HEK293 (cell line): ENCODE results near the gene PHACTR2.

Experiments used
- CTCF ChIA-PET: fragments of 350-600 bp; formaldehyde crosslinking; extraction: SDS; loops from one replicate; lab custom pipeline; 2021; ENCODE audit warnings: antibody characterized with exemption; lab: Yijun Ruan, JAX
- POLR2A ChIA-PET: fragments of 300-600 bp; formaldehyde crosslinking; extraction: SDS; loops from one replicate; lab custom pipeline; 2020; ENCODE audit warnings: antibody characterized with exemption, inconsistent platforms; lab: Yijun Ruan, JAX
- H3K27ac ChIP-seq: fragments of 200-500 bp; sonication (Bioruptor generic); 2 replicates; pipeline ENCODE4 v1.5.1; 2014; ENCODE audit warnings: low read depth, low read length, control low read depth, inconsistent platforms; ENCODE audit errors: extremely low read depth
- H3K36me3 ChIP-seq, 2 experiments: fragments of 200-500 bp in 1 of 2; sonication (Bioruptor generic) in 1 of 2; 1 replicate in 1 of 2; 2 replicates in 1 of 2; pipeline ENCODE4 v1.5.1; 2014 to 2017; ENCODE audit warnings: inconsistent platforms in 2 of 2, low read length in 2 of 2; ENCODE audit not compliant: control insufficient read depth in 2 of 2, insufficient read depth in 1 of 2
- H3K4me1 ChIP-seq: fragments of 200-500 bp; sonication (Bioruptor generic); 2 replicates; pipeline ENCODE4 v1.5.1; 2014; ENCODE audit warnings: mild to moderate bottlenecking, low read length, inconsistent platforms; ENCODE audit not compliant: control insufficient read depth, insufficient read depth
- H3K4me3 ChIP-seq: 2 replicates; pipeline ENCODE4 v1.5.1; 2011; ENCODE audit warnings: low read depth, mild to moderate bottlenecking, control low read depth, low read length, moderate library complexity
- H3K9me3 ChIP-seq: fragments of 200-500 bp; sonication (Bioruptor generic); 2 replicates; pipeline ENCODE4 v1.5.1; 2014; ENCODE audit warnings: low read depth, low read length, inconsistent platforms; ENCODE audit not compliant: control insufficient read depth, insufficient read depth
- EGR2 ChIP-seq: fragments of 450-650 bp; formaldehyde crosslinking; IDR thresholded peaks from 2 replicates; pipeline ENCODE4 v1.5.1; 2016; ENCODE audit warnings: low read depth, missing biosample characterization, missing genetic modification characterization
- HOXC10 ChIP-seq: sonication (generic); formaldehyde crosslinking; IDR thresholded peaks from 2 replicates; pipeline ENCODE4 v1.8.1; 2023; ENCODE audit warnings: mild to moderate bottlenecking, missing genetic modification reagents
- MEIS1 ChIP-seq: sonication (generic); formaldehyde crosslinking; IDR thresholded peaks from 2 replicates; pipeline ENCODE4 v1.8.1; 2022; ENCODE audit warnings: missing genetic modification reagents, mild to moderate bottlenecking, borderline replicate concordance
- PRDM1 ChIP-seq: fragments of 450-650 bp; formaldehyde crosslinking; IDR thresholded peaks from 2 replicates; pipeline ENCODE4; 2016; ENCODE audit warnings: missing biosample characterization, missing genetic modification characterization
- SP7 ChIP-seq: fragments of 450-650 bp; formaldehyde crosslinking; IDR thresholded peaks from 2 replicates; pipeline ENCODE4 v1.5.1; 2016; ENCODE audit warnings: missing biosample characterization, missing genetic modification characterization
- ZBTB48 ChIP-seq: fragments of 450-650 bp; formaldehyde crosslinking; IDR thresholded peaks from 2 replicates; pipeline ENCODE4 v1.5.1; 2016; ENCODE audit warnings: missing biosample characterization, missing genetic modification characterization
- ZEB2 ChIP-seq: fragments of 450-650 bp; formaldehyde crosslinking; IDR thresholded peaks from 2 replicates; pipeline ENCODE4 v1.5.1; 2016; ENCODE audit warnings: missing biosample characterization, missing genetic modification characterization
- ZNF214 ChIP-seq: fragments of 450-650 bp; formaldehyde crosslinking; IDR thresholded peaks from 2 replicates; pipeline ENCODE4 v1.5.1; 2017; ENCODE audit warnings: missing biosample characterization, mild to moderate bottlenecking, missing genetic modification characterization, borderline replicate concordance
- ZNF391 ChIP-seq: fragments of 450-650 bp; formaldehyde crosslinking; IDR thresholded peaks from 2 replicates; pipeline ENCODE4 v1.5.1; 2016; ENCODE audit warnings: low read depth, missing biosample characterization, missing genetic modification characterization, borderline replicate concordance
- ZNF513 ChIP-seq: fragments of 450-650 bp; IDR thresholded peaks from 2 replicates; pipeline ENCODE4 v1.5.1; 2018; ENCODE audit warnings: missing biosample characterization, missing genetic modification characterization
- ZNF514 ChIP-seq: fragments of 450-650 bp; formaldehyde crosslinking; IDR thresholded peaks from 2 replicates; pipeline ENCODE4 v1.5.1; 2016; ENCODE audit warnings: missing biosample characterization, missing genetic modification characterization
- ZNF624 ChIP-seq: fragments of 450-650 bp; formaldehyde crosslinking; IDR thresholded peaks from 2 replicates; pipeline ENCODE4 v1.5.1; 2017; ENCODE audit warnings: missing biosample characterization, missing genetic modification characterization
- ZNF626 ChIP-seq: fragments of 450-650 bp; sonication (Bioruptor Pico); formaldehyde crosslinking; IDR thresholded peaks from 2 replicates; pipeline ENCODE4 v1.5.1; 2018; ENCODE audit warnings: missing biosample characterization, missing genetic modification characterization, inconsistent platforms
- ZNF701 ChIP-seq: fragments of 450-650 bp; formaldehyde crosslinking; IDR thresholded peaks from 2 replicates; pipeline ENCODE4 v1.5.1; 2016; ENCODE audit warnings: missing biosample characterization, missing genetic modification characterization
- ZNF791 ChIP-seq: fragments of 450-650 bp; formaldehyde crosslinking; IDR thresholded peaks from 2 replicates; pipeline ENCODE4 v1.5.1; 2016; ENCODE audit warnings: missing biosample characterization, missing genetic modification characterization
- ZNF837 ChIP-seq: fragments of 450-650 bp; formaldehyde crosslinking; IDR thresholded peaks from 2 replicates; pipeline ENCODE4 v1.5.1; 2016; ENCODE audit warnings: missing biosample characterization, missing genetic modification characterization
- ZSCAN16 ChIP-seq: fragments of 450-650 bp; formaldehyde crosslinking; IDR thresholded peaks from 2 replicates; pipeline ENCODE4 v1.5.1; 2016; ENCODE audit warnings: missing biosample characterization, missing genetic modification characterization
- TF ChIP-seq, protein P1 (sequence below): fragments of 450-650 bp; formaldehyde crosslinking; IDR thresholded peaks from 2 replicates; pipeline ENCODE4 v1.5.1; 2016; ENCODE audit warnings: missing biosample characterization, missing genetic modification characterization
- TF ChIP-seq, protein P2 (sequence below): fragments of 450-650 bp; formaldehyde crosslinking; IDR thresholded peaks from 2 replicates; pipeline ENCODE4 v1.5.1; 2017; ENCODE audit warnings: missing biosample characterization, missing genetic modification characterization
- TF ChIP-seq, protein P3 (sequence below): fragments of 450-650 bp; formaldehyde crosslinking; optimal IDR thresholded peaks from 2 replicates; pipeline ENCODE3; 2016; ENCODE audit warnings: missing biosample characterization, mild to moderate bottlenecking, missing genetic modification characterization

The PHACTR2 gene

DNA sequence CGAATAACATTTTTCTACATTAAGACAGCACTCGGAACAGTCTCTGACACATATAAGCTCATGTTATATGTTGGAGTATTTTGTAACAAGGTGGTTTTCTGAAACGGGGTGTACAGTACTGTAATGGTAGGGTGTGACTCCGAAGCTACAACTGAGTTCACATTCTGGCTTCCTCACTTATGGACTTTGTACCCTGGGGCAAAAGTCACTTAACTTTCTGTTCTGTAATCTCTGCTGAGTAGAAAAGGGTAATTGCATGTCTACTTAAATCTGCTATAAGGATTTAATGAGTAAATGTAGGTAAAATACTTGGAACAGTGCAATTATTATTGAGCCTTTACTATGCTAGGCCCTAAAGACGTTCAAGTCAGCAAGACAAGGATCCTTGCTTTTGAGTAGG is 160.6 kb downstream of the PHACTR2 start (continued):
- no peak for TF ChIP-seq ZBTB48
- no peak for TF ChIP-seq ZEB2
- TF ChIP-seq ZNF791 (tag by site-specific recombination) = no peak
- no peak for TF ChIP-seq MEIS1 (CRISPR knock-in tag)
- no peak for TF ChIP-seq ZNF837 (tag by site-specific recombination)
- TF ChIP-seq, all 188 proteins: peak for 0

- no peaks in the 10 kb centered on the region for H3K9me3 ChIP-seq
- POLR2A ChIA-PET = no interaction called here
- TF ChIP-seq EGR2 (tag by site-specific recombination) = no peak
- TF ChIP-seq, all 188 proteins: peak for 0
- CTCF ChIA-PET = no interaction called here
- Histone ChIP-seq H3K27ac (no peak overlapping the region), H3K4me1 (no peaks in the 10 kb centered on the region), H3K36me3 (peaks cover 0 to 1% of the 10 kb centered on the region in 2 experiments; a peak in 1 of 3 replicates), H3K4me3 (no peak overlapping the region)
Measured at GRCh38 chr6:143839196-143839595, 161.4 kb downstream of the PHACTR2 start.

DNA sequence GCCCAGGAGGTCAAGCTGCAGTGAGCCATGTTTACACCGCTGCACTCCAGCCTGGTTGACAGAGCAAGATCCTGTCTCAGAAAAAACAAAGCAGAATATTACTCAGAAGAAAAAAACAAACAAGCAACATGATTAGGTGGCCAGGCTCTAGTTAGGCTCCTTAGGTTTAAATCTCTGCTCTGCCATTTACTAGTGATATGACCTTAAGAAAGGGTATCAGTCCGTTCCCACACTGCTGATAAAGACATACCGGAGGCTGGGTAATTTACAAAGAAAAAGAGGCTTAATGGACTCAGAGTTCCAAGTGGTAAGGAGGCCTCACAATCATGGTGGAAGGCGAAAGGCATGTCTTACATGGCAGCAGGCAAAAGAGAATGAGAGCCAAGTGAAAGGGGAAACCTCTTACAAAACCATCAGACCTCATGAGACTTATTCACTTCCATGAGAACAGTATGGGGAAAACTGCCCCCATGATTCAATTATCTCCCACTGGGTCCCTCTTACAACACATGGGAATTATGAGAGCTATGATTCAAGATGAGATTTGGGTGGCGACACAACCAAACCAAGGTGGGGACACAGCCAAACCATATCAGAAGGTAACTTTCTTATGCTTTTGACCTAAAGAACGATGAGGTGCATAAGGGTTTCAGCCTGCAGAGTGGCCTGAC is 163.0 kb downstream of the PHACTR2 start:
- peaks cover 6 to 16% of the 10 kb centered on the region in 2 experiments for H3K36me3 ChIP-seq
- POLR2A ChIA-PET = no interaction called here
- CTCF ChIA-PET = interaction anchor here (0.6 kb wide), 1 partner anchor 15 kb away, joined by 3 read pairs; no protein-coding TSS in a partner anchor
- no peak for TF ChIP-seq ZNF791 (tag by site-specific recombination)
- TF ChIP-seq, protein P1, sequence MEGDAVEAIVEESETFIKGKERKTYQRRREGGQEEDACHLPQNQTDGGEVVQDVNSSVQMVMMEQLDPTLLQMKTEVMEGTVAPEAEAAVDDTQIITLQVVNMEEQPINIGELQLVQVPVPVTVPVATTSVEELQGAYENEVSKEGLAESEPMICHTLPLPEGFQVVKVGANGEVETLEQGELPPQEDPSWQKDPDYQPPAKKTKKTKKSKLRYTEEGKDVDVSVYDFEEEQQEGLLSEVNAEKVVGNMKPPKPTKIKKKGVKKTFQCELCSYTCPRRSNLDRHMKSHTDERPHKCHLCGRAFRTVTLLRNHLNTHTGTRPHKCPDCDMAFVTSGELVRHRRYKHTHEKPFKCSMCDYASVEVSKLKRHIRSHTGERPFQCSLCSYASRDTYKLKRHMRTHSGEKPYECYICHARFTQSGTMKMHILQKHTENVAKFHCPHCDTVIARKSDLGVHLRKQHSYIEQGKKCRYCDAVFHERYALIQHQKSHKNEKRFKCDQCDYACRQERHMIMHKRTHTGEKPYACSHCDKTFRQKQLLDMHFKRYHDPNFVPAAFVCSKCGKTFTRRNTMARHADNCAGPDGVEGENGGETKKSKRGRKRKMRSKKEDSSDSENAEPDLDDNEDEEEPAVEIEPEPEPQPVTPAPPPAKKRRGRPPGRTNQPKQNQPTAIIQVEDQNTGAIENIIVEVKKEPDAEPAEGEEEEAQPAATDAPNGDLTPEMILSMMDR = no peak
- TF ChIP-seq SP7 = no peak
- TF ChIP-seq ZNF514 = no peak
- H3K9me3 ChIP-seq = no peaks in the 10 kb centered on the region
- H3K4me3 ChIP-seq = no peak overlapping the region
- H3K4me1 ChIP-seq = no peaks in the 10 kb centered on the region
- H3K27ac ChIP-seq = no peak overlapping the region

- H3K36me3 ChIP-seq = peaks cover 23 to 34% of the 10 kb centered on the region in 2 experiments
- ChIA-PET CTCF (interaction anchor here (1.0 to 3.8 kb wide), 4 partner anchors 97 to 267 kb away, joined by 4 to 22 read pairs (median 4); no protein-coding TSS in a partner anchor), POLR2A (interaction anchor here (0.6 to 1.8 kb wide), 21 partner anchors 8 to 392 kb away, joined by 3 to 8 read pairs (median 3); partner anchors contain the start of genes ADAT2, FUCA2, PEX3 and PHACTR2)
- no peaks in the 10 kb centered on the region for H3K9me3 ChIP-seq
- no peaks in the 10 kb centered on the region for H3K4me1 ChIP-seq
- TF ChIP-seq PRDM1 (tag by site-specific recombination) (peak; percentile 81; the same call in 1 of the 2 replicates), HOXC10 (CRISPR knock-in tag) (no peak), ZNF391 (no peak), ZSCAN16 (peak; percentile 95), ZNF513 (tag by site-specific recombination) (0 out of 2 replicates have a peak, but pooled peaks have one; percentile 24), ZNF214 (tag by site-specific recombination) (no peak), ZNF626 (tag by site-specific recombination) (no peak), ZNF624 (tag by site-specific recombination) (no peak), ZNF701 (tag by site-specific recombination) (no peak), ZNF514 (no peak)
- TF ChIP-seq, protein P2, sequence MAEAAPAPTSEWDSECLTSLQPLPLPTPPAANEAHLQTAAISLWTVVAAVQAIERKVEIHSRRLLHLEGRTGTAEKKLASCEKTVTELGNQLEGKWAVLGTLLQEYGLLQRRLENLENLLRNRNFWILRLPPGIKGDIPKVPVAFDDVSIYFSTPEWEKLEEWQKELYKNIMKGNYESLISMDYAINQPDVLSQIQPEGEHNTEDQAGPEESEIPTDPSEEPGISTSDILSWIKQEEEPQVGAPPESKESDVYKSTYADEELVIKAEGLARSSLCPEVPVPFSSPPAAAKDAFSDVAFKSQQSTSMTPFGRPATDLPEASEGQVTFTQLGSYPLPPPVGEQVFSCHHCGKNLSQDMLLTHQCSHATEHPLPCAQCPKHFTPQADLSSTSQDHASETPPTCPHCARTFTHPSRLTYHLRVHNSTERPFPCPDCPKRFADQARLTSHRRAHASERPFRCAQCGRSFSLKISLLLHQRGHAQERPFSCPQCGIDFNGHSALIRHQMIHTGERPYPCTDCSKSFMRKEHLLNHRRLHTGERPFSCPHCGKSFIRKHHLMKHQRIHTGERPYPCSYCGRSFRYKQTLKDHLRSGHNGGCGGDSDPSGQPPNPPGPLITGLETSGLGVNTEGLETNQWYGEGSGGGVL (tag by site-specific recombination) = no peak
- TF ChIP-seq, protein P3, sequence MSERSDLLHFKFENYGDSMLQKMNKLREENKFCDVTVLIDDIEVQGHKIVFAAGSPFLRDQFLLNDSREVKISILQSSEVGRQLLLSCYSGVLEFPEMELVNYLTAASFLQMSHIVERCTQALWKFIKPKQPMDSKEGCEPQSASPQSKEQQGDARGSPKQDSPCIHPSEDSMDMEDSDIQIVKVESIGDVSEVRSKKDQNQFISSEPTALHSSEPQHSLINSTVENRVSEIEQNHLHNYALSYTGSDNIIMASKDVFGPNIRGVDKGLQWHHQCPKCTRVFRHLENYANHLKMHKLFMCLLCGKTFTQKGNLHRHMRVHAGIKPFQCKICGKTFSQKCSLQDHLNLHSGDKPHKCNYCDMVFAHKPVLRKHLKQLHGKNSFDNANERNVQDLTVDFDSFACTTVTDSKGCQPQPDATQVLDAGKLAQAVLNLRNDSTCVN (tag by site-specific recombination) = no peak
- H3K4me3 ChIP-seq = peak overlapping the region; percentile 97
- peak overlapping the region; percentile 72 for H3K27ac ChIP-seq
Measured at GRCh38 chr6:143842461-143842901, 164.7 kb downstream of the PHACTR2 start.
